ENCODE data around the gene NBPF1.
"Not testable (repeated sequence)": the region's sequence is repeated elsewhere in the genome, so short reads cannot be mapped to it uniquely, and the experiment has no call there.

- TF ChIP-seq CTCF, POLR2A, EP300 (IDR thresholded peaks at IDR 0.05): not testable (repeated sequence)
Measured at GRCh38 chr1:16603623-16604022, 9.7 kb downstream of the NBPF1 start.
